ENCODE data around the gene KIF5C. TPM values are rescaled to one million over a fixed set of nuclear protein-coding genes. Genes with fewer than 3 reads are reported as not detected.

Gene KIF5C
- total RNA-seq, 2 donors from 2014 or later, result 23.9 to 29.1 TPM

DNA sequence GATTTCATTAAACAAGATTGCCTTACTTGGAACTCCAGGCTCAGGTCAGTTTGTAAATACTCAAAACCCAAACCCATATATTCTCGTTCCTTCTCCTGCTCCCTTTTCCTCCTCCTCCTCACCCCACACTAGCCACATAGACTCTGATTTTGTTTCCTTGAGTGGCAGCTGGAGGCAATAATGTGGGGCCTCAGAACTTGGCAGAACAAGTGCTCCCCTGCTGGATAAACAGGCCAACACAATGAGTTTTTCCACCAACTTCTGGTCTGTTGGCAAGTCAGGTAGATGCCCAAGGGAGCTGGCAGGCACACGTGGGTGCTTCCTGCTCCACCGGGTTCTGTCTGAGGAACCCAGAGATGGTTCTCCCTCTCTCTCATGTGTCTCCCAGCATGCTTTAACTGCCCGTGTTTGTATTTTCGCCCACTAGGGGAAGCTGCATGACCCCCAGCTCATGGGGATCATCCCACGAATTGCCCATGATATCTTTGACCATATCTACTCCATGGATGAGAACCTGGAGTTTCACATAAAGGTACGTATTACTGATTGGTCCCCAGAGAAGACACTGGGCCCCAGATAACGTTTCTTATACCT is 61.9 kb downstream of the KIF5C start:
- H3K27me3 Mint-ChIP-seq (ENCODE audit: low read depth), result no peaks in the 10 kb centered on the region

GRCh38 chr2:148939271-148939670 is 64.2 kb downstream of the KIF5C start:
- ATAC-seq (replicated peaks in 1 of 2) (no peak), DNase-seq (no peak)
- Mint-ChIP-seq H3K27me3 (ENCODE audit: low read depth) (no peaks in the 10 kb centered on the region), H3K4me3 (no peak overlapping the region), H3K27ac (no peak overlapping the region), H3K9me3 (no peaks in the 10 kb centered on the region), H3K36me3 (ENCODE audit: insufficient read depth in 2 of 2) (peaks cover 0 to 1% of the 10 kb centered on the region in 2 donors), H3K4me1 (ENCODE audit: low read depth) (no peaks in the 10 kb centered on the region)

More for the DNA sequence above, 61.9 kb downstream of the KIF5C start:
- Mint-ChIP-seq H3K36me3 (ENCODE audit: insufficient read depth in 2 of 2) (no peaks in the 10 kb centered on the region), H3K27ac (no peak overlapping the region), H3K4me1 (ENCODE audit: low read depth) (no peaks in the 10 kb centered on the region), H3K4me3 (no peak overlapping the region), H3K9me3 (no peaks in the 10 kb centered on the region)
- DNase-seq, result no peak
- ATAC-seq (replicated peaks in 1 of 2), result no peak

GRCh38 chr2:148943097-148943496 is 68.1 kb downstream of the KIF5C start:
- Mint-ChIP-seq H3K27ac (no peak overlapping the region), H3K9me3 (no peaks in the 10 kb centered on the region), H3K4me1 (ENCODE audit: low read depth) (no peaks in the 10 kb centered on the region), H3K27me3 (ENCODE audit: low read depth) (no peaks in the 10 kb centered on the region), H3K4me3 (no peak overlapping the region), H3K36me3 (ENCODE audit: insufficient read depth in 2 of 2) (peaks cover 0 to 1% of the 10 kb centered on the region in 2 donors)
- DNase-seq, result no peak
- ATAC-seq (replicated peaks in 1 of 2), result no peak

DNA sequence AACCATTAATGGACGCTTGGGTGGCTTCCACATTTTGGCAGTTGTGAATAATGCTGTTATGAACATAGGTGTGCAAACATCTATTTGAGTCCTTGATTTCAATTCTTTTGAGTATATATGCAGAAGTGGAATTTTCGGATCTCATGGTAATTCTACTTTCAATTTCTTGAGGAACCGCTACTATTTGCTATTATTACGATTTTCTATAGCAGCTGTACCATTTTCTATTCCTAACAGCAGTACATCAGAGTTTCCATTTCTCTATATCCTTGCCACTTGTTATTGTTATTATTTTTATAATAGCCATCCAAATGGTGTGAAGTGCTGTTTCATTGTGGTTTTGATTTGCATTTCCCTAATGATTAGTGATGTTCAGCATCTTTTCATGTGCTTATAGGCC is 69.5 kb downstream of the KIF5C start:
- Mint-ChIP-seq H3K4me1 (ENCODE audit: low read depth) (no peaks in the 10 kb centered on the region), H3K9me3 (no peaks in the 10 kb centered on the region), H3K4me3 (no peak overlapping the region), H3K27me3 (ENCODE audit: low read depth) (no peaks in the 10 kb centered on the region), H3K36me3 (ENCODE audit: insufficient read depth in 2 of 2) (peaks cover 0 to 1% of the 10 kb centered on the region in 2 donors), H3K27ac (no peak overlapping the region)
- DNase-seq, result no peak
- ATAC-seq (replicated peaks in 1 of 2), result no peak

DNA sequence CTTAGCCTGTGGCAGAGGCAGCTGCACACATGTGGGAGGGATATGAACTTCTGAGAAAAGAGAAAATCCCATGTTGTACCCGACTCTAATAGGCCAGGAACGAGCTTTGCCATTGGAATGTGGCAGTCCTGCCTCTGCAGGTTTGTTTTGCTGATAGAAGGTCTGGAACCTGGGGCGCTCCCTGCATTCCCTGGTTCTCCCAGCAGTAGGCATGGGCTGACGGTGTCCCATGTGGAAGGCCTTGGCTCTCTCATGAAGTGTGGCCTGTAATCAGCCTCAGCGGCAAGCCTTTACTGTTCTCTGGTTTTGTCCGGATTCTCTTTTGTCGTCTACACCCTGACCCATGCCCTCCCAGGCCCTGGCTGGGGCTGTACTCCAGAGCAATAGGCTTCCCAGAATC is 72.3 kb downstream of the KIF5C start:
- ATAC-seq (replicated peaks in 1 of 2) (no peak), DNase-seq (no peak)
- Mint-ChIP-seq H3K27me3 (ENCODE audit: low read depth) (no peaks in the 10 kb centered on the region), H3K36me3 (ENCODE audit: insufficient read depth in 2 of 2) (peaks cover 2 to 3% of the 10 kb centered on the region in 2 donors), H3K4me1 (ENCODE audit: low read depth) (no peaks in the 10 kb centered on the region), H3K27ac (no peak overlapping the region), H3K9me3 (no peaks in the 10 kb centered on the region), H3K4me3 (no peak overlapping the region)

- Mint-ChIP-seq H3K4me3 (no peak overlapping the region), H3K9me3 (no peaks in the 10 kb centered on the region), H3K27ac (no peak overlapping the region), H3K36me3 (ENCODE audit: insufficient read depth in 2 of 2) (peaks cover 2% of the 10 kb centered on the region in 2 donors), H3K27me3 (ENCODE audit: low read depth) (no peaks in the 10 kb centered on the region), H3K4me1 (ENCODE audit: low read depth) (no peaks in the 10 kb centered on the region)
- no peak for DNase-seq
- no peak for ATAC-seq (replicated peaks in 1 of 2)
These were observed 73.8 kb downstream of the KIF5C start for GRCh38 chr2:148948868-148949267.

DNA sequence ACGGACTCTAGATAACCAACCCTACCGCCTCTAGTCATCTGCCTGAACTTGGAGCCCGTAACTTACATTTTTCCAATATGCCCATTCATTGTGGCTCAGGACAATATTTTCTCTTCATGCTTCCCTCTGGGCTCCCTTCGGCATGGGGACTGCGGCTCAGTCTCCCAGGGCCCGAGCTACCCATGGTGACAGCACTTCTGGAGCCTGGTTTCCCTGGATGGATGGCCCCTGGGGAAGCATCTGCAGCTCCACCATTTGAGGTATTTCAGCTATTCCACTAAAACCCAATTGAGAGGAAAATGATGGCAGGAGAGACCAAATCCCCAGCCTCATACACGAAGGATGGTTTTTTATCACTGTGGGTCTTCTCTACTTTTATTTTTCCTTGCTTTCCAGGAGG is 74.3 kb downstream of the KIF5C start:
- DNase-seq (no peak), ATAC-seq (replicated peaks in 1 of 2) (no peak)
- Mint-ChIP-seq H3K4me3 (no peak overlapping the region), H3K36me3 (ENCODE audit: insufficient read depth in 2 of 2) (peaks cover 2 to 4% of the 10 kb centered on the region in 2 donors), H3K27ac (no peak overlapping the region), H3K4me1 (ENCODE audit: low read depth) (no peaks in the 10 kb centered on the region), H3K9me3 (no peaks in the 10 kb centered on the region), H3K27me3 (ENCODE audit: low read depth) (no peaks in the 10 kb centered on the region)

- H3K36me3 Mint-ChIP-seq (ENCODE audit: insufficient read depth in 2 of 2), result peaks cover 2 to 4% of the 10 kb centered on the region in 2 donors
- ATAC-seq (replicated peaks in 1 of 2), result no peak
- no peak overlapping the region for H3K4me3 Mint-ChIP-seq
- H3K4me1 Mint-ChIP-seq (ENCODE audit: low read depth), result no peaks in the 10 kb centered on the region
- no peak for DNase-seq
- H3K27me3 Mint-ChIP-seq (ENCODE audit: low read depth), result no peaks in the 10 kb centered on the region
- no peaks in the 10 kb centered on the region for H3K9me3 Mint-ChIP-seq
- no peak overlapping the region for H3K27ac Mint-ChIP-seq
These were observed 77.6 kb downstream of the KIF5C start for GRCh38 chr2:148952621-148953020.

- no peak for DNase-seq
- peaks cover 2 to 4% of the 10 kb centered on the region in 2 donors for H3K36me3 Mint-ChIP-seq (ENCODE audit: insufficient read depth in 2 of 2)
- no peak for ATAC-seq (replicated peaks in 1 of 2)
- H3K27ac Mint-ChIP-seq, result no peak overlapping the region
- no peaks in the 10 kb centered on the region for H3K4me1 Mint-ChIP-seq (ENCODE audit: low read depth)
- no peaks in the 10 kb centered on the region for H3K27me3 Mint-ChIP-seq (ENCODE audit: low read depth)
- no peak overlapping the region for H3K4me3 Mint-ChIP-seq
- no peaks in the 10 kb centered on the region for H3K9me3 Mint-ChIP-seq
These were observed 78.4 kb downstream of the KIF5C start for GRCh38 chr2:148953426-148953825.

- no peak overlapping the region for H3K4me3 Mint-ChIP-seq
- no peaks in the 10 kb centered on the region for H3K27me3 Mint-ChIP-seq (ENCODE audit: low read depth)
- H3K27ac Mint-ChIP-seq, result no peak overlapping the region
- ATAC-seq (replicated peaks in 1 of 2) (no peak), DNase-seq (no peak)
- H3K36me3 Mint-ChIP-seq (ENCODE audit: insufficient read depth in 2 of 2), result peaks cover 2 to 4% of the 10 kb centered on the region in 2 donors
- no peaks in the 10 kb centered on the region for H3K4me1 Mint-ChIP-seq (ENCODE audit: low read depth)
- H3K9me3 Mint-ChIP-seq, result no peaks in the 10 kb centered on the region
These were observed 79.5 kb downstream of the KIF5C start for GRCh38 chr2:148954536-148954935.

DNA sequence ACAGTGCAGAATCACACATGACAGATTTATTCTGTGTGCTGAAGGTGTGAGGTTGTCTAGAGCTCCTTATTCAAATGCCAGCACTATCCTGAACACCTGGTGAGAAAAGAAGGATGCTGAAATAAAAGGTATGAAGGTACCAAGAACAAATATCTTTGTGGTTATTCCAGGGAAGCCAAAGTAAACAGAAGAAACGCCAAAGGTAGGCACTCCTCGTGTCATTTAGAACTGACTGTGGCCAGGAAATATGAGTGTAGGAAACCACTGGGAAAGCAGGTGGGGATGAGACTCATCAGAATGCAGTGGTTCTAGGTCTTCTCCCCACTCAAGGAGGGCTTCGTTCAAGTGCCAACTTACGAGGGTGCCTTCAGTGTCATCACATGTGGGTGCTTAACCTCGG is 80.8 kb downstream of the KIF5C start:
- Mint-ChIP-seq H3K36me3 (ENCODE audit: insufficient read depth in 2 of 2) (peaks cover 0 to 2% of the 10 kb centered on the region in 2 donors), H3K27me3 (ENCODE audit: low read depth) (no peaks in the 10 kb centered on the region), H3K27ac (no peak overlapping the region), H3K4me1 (ENCODE audit: low read depth) (no peaks in the 10 kb centered on the region), H3K4me3 (no peak overlapping the region), H3K9me3 (no peaks in the 10 kb centered on the region)
- DNase-seq (no peak), ATAC-seq (replicated peaks in 1 of 2) (no peak)

DNA sequence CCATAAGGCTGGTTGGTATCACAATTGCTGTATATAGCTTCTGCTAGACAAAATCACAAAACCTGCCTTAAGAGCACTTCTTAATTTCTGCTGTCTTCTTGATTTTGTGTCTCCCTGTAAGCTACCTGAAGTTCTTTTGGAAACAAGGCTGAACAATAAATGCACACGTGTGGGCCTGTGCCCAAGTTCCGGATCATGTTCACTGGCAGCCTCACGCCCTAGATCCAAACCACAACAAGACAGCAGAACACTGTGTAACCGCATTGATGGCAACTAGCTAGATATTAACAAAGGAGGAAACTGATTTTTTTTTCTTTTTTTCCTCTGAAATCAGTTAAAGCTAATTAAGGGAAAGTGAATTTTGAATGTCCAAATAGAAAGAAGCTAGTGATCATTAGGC is 82.0 kb downstream of the KIF5C start:
- Mint-ChIP-seq H3K27me3 (ENCODE audit: low read depth) (no peaks in the 10 kb centered on the region), H3K4me3 (no peak overlapping the region), H3K4me1 (ENCODE audit: low read depth) (no peaks in the 10 kb centered on the region), H3K27ac (no peak overlapping the region), H3K36me3 (ENCODE audit: insufficient read depth in 2 of 2) (peaks cover 2 to 6% of the 10 kb centered on the region in 2 donors), H3K9me3 (no peaks in the 10 kb centered on the region)
- no peak for ATAC-seq (replicated peaks in 1 of 2)
- no peak for DNase-seq

GRCh38 chr2:148959745-148960144 is 84.7 kb downstream of the KIF5C start:
- no peak for ATAC-seq (replicated peaks in 1 of 2)
- Mint-ChIP-seq H3K4me3 (no peak overlapping the region), H3K36me3 (ENCODE audit: insufficient read depth in 2 of 2) (peaks cover 2 to 4% of the 10 kb centered on the region in 2 donors), H3K27ac (no peak overlapping the region), H3K27me3 (ENCODE audit: low read depth) (no peaks in the 10 kb centered on the region), H3K9me3 (no peaks in the 10 kb centered on the region), H3K4me1 (ENCODE audit: low read depth) (no peaks in the 10 kb centered on the region)
- no peak for DNase-seq

DNA sequence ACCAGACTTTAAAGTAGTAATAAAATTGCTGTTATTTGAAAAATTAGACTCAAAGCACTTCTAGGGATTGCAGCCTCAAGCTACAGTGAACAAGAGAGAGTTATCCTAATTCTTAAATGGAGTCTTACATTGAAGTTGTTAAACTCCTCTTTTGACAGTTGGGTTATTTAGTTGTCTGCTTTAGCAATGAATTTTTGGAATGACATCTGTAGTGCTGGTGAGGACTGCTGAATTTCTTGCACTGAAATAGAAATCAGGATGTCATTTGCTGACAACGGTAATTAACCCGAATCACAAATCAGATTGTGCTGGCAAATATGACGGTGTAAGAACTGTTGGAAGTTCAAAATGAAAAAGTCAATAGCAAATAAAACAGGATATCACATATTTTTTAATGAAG is 85.5 kb downstream of the KIF5C start:
- Mint-ChIP-seq H3K9me3 (no peaks in the 10 kb centered on the region), H3K36me3 (ENCODE audit: insufficient read depth in 2 of 2) (peaks cover 2 to 4% of the 10 kb centered on the region in 2 donors), H3K27ac (no peak overlapping the region), H3K4me3 (no peak overlapping the region), H3K27me3 (ENCODE audit: low read depth) (no peaks in the 10 kb centered on the region), H3K4me1 (ENCODE audit: low read depth) (no peaks in the 10 kb centered on the region)
- DNase-seq, result no peak
- ATAC-seq (replicated peaks in 1 of 2), result no peak

All from activated T-cell treated with anti-CD3 and anti-CD28 coated beads, Interleukin-2, amount 50 U/mL, for 72 hours (primary cell).